Colonic mucosa (tissue), 4 donors: ENCODE measurements around the gene JPH2. TPM values are rescaled to one million over a fixed set of nuclear protein-coding genes. Genes with fewer than 3 reads are reported as not detected.

Experiments
- DNase-seq: peaks from one replicate; pipeline ENCODE4 v3.0.0-alpha.2; 2020
- H3K27ac ChIP-seq: fragments of 200-600 bp; one replicate; pipeline ENCODE4 v1.8.0; 2021
- H3K27me3 ChIP-seq: fragments of 200-600 bp; one replicate; pipeline ENCODE4 v1.8.0; 2021
- H3K36me3 ChIP-seq: fragments of 200-600 bp; one replicate; pipeline ENCODE4 v1.8.0; 2021
- H3K4me1 ChIP-seq: fragments of 200-600 bp; one replicate; pipeline ENCODE4 v1.8.0; 2021; ENCODE audit warnings: mild to moderate bottlenecking
- H3K4me3 ChIP-seq: fragments of 200-600 bp; one replicate; pipeline ENCODE4 v1.8.0; 2021
- H3K9ac ChIP-seq, 2 donors: one replicate each; pipeline ENCODE4 v1.7.0; 2013; ENCODE audit warnings: control low read depth in 2 of 2, low read depth in 2 of 2, low read length in 2 of 2
- H3K9me3 ChIP-seq: fragments of 200-600 bp; one replicate; pipeline ENCODE4 v1.8.0; 2021
- intact Hi-C: fragments of 100-400 bp; cut with DNase I; formaldehyde crosslinking; loops from one replicate; pipeline ENCODE4 v1.14.1; 2022
- total RNA-seq, 2 donors: library from RNA; stranded (reverse); fragmentation: NEBNext Ultra II Directional in 1 of 2; extraction: Animal tissue kit (Norgen Biotek cat#: 25700) in 1 of 2; gene quantifications; one replicate each; pipeline ENCODE4 v1.2.1, GENCODE V29; 2021
- TF ChIP-seq, protein P1 (sequence below): fragments of 200-600 bp; IDR thresholded peaks from one replicate; pipeline ENCODE4 v1.8.0; 2022; ENCODE audit warnings: antibody characterized with exemption, mild to moderate bottlenecking
- donor health status: healthy.
- donor health status: DM: no; HTN: no; CAD: no.
- donor health status: DM: no; HTN: no; CAD: no.

Gene JPH2
- total RNA-seq, 2 donors from 2014 or later: 1.3 to 13.8 TPM

DNA sequence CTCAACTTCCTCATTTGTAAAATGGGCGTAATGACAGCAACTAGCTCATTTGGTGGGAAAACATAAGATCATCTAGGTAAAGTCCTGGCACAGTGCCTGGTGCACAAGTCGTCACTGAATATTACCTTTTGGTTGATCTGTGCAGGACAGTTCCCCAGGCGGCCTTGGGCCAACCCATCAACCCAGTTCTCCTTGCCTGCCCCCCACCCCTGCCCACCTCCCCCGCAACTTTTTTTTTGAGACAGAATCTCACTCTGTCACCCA, 99.2 kb downstream of the JPH2 start:
- no peak overlapping the region for H3K4me3 ChIP-seq
- TF ChIP-seq, protein P1, sequence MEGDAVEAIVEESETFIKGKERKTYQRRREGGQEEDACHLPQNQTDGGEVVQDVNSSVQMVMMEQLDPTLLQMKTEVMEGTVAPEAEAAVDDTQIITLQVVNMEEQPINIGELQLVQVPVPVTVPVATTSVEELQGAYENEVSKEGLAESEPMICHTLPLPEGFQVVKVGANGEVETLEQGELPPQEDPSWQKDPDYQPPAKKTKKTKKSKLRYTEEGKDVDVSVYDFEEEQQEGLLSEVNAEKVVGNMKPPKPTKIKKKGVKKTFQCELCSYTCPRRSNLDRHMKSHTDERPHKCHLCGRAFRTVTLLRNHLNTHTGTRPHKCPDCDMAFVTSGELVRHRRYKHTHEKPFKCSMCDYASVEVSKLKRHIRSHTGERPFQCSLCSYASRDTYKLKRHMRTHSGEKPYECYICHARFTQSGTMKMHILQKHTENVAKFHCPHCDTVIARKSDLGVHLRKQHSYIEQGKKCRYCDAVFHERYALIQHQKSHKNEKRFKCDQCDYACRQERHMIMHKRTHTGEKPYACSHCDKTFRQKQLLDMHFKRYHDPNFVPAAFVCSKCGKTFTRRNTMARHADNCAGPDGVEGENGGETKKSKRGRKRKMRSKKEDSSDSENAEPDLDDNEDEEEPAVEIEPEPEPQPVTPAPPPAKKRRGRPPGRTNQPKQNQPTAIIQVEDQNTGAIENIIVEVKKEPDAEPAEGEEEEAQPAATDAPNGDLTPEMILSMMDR: no peak

DNA sequence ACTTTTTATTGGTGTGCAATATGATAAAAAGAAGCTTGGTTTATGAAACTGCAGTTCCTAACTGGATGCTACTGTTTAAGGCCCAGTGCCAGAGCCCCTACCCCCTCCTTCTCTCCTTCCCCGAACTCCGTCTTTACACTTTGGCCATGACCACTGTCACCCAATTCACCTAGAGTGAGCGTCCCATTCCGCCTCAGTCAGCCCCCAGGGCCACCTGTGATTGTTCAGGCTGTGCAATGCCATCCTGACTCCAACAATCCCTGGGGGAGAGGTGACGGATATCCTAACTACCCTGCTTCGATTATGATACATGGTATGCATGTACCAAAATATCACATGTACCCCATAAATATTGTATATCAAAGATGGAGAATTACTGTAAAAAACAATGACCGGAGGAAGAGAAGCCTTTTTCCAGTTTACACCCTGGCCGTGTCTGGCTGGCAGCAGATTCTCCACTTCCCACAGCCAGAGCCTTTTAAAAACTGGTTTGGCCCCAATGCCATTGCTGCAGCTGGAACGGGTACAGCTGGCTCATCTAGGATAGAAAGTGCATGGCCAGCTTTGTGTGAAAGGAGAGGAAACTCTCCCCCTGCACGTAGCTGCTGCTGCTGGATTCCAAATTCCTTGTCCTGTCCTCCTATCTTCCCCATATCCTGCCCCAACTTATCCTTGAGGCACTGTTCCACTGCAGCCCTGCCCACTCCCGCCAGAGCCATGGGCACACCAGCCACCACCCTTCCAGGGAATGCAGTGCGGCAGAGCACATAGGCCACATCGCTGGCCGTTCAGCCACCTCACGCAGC, 99.7 kb downstream of the JPH2 start:
- intact Hi-C loops: no loop called here
- no peaks in the 10 kb centered on the region for H3K9me3 ChIP-seq
- H3K27ac ChIP-seq: no peak overlapping the region
- H3K27me3 ChIP-seq: no peaks in the 10 kb centered on the region
- no peak overlapping the region for H3K4me3 ChIP-seq
- TF ChIP-seq, protein P1: no peak
- H3K9ac ChIP-seq: no peak overlapping the region
- DNase-seq: no peak
- H3K4me1 ChIP-seq: no peaks in the 10 kb centered on the region
- no peaks in the 10 kb centered on the region for H3K36me3 ChIP-seq

More for the DNA sequence above, 99.2 kb downstream of the JPH2 start:
- intact Hi-C loops: no loop called here
- Histone ChIP-seq H3K9ac (no peak overlapping the region), H3K27me3 (no peaks in the 10 kb centered on the region), H3K9me3 (no peaks in the 10 kb centered on the region), H3K4me1 (no peaks in the 10 kb centered on the region), H3K27ac (no peak overlapping the region), H3K36me3 (no peaks in the 10 kb centered on the region)
- DNase-seq: no peak

DNA sequence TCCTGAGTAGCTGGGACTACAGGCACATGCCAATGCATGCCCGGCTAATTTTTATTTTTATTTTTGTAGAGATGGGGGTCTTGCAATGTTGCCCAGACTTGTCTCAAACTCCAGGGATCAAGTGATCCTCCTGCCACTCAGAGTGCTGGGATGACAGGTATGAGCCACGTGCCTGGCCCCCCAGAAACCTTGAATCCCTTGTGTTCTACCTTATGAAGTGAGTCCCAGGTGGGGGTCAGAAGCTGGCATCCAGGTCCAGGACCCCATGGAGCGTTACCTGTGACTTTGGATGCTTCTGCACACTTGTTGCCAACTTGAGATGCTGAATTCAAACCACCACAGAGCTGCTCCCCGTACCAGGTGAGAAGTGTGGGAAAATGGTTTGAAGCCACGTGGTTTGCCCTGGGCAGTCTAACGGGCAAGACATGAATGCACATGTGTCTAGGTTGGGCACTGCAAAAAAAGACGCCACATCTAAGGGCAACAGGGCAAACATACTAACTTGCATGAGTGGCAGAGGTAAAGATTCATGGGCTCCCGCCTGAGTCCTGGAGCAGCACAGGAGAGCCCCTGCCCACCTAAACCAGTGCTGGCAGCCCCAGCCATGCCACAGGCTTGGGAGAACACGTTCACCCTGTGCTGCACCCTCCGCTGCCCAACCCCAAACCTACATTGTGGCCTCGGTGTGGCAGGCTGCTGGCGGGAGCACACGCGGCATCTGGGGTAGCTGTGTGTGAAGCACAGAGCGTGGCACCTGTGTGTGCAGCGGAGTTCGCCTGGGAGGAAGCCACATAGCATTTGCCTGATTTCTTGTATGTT, 101.2 kb downstream of the JPH2 start:
- no peaks in the 10 kb centered on the region for H3K27me3 ChIP-seq
- intact Hi-C loops: no loop called here
- TF ChIP-seq, protein P1: no peak
- H3K27ac ChIP-seq: no peak overlapping the region
- DNase-seq: no peak
- no peak overlapping the region for H3K4me3 ChIP-seq
- no peak overlapping the region for H3K9ac ChIP-seq
- no peaks in the 10 kb centered on the region for H3K4me1 ChIP-seq
- no peaks in the 10 kb centered on the region for H3K9me3 ChIP-seq
- H3K36me3 ChIP-seq: no peaks in the 10 kb centered on the region

DNA sequence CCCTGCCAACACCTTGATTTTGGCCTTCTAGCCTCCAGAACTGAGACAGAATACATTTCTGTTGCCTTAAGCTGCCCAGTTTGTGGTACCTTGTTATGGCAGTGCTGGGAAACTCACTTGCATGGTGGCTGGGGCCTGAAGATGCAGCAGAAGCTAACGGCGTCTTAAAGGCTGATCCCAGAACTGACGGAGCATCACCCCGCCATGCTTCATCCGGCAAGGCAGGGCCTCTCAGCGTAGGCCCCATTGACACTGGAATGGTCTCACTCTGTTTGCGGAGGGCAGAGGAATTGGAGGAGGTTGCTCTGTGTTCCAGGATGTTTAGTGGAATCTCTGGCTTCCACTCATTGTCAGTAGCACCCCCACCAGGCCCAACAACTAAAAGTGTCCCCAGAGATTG, 102.1 kb downstream of the JPH2 start:
- no peaks in the 10 kb centered on the region for H3K27me3 ChIP-seq
- no peaks in the 10 kb centered on the region for H3K9me3 ChIP-seq
- intact Hi-C loops: loop anchor here (5.0 kb wide), 1 partner anchor 103 kb away; no protein-coding TSS in a partner anchor
- H3K4me1 ChIP-seq: no peaks in the 10 kb centered on the region
- TF ChIP-seq, protein P1: no peak
- no peak for DNase-seq
- H3K4me3 ChIP-seq: no peak overlapping the region
- H3K36me3 ChIP-seq: no peaks in the 10 kb centered on the region
- no peak overlapping the region for H3K9ac ChIP-seq
- H3K27ac ChIP-seq: no peak overlapping the region

DNA sequence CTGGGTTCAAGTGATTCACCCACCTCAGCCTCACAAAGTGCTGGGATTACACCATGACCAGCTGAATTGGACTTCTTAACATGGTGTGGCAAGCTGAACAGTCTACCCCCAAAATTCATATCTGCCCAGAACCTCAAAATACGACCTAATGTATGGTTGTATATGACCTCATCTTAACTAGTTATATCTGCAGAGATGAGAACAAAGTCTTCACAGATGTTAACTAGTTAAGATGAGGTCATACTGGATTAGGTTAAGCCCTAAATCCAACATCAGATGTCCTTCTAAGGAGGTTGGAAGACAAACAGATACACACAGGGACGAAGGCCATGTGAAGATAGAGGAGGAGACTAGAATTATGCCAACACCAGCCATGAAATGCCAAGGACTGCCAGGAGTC, 102.5 kb downstream of the JPH2 start:
- H3K4me1 ChIP-seq: no peaks in the 10 kb centered on the region
- H3K4me3 ChIP-seq: no peak overlapping the region
- no peak for DNase-seq
- no peak overlapping the region for H3K9ac ChIP-seq
- H3K9me3 ChIP-seq: no peaks in the 10 kb centered on the region
- no peak overlapping the region for H3K27ac ChIP-seq
- TF ChIP-seq, protein P1: no peak
- intact Hi-C loops: loop anchor here (5.0 kb wide), 1 partner anchor 102 kb away; no protein-coding TSS in a partner anchor
- H3K36me3 ChIP-seq: no peaks in the 10 kb centered on the region
- H3K27me3 ChIP-seq: no peaks in the 10 kb centered on the region
